ENCODE measurements around the gene PPM1B. TPM values are rescaled to one million over a fixed set of nuclear protein-coding genes. Genes with fewer than 3 reads are reported as not detected.
A peak's percentile ranks its signal among the peaks of the same experiment; 100 is the strongest.

Gene PPM1B
- total and polyA plus RNA-seq, 2 donors (not counting 3 experiments of a cell fraction or from before 2014, with no cell fraction given) = 8.0 to 24.1 TPM

DNA sequence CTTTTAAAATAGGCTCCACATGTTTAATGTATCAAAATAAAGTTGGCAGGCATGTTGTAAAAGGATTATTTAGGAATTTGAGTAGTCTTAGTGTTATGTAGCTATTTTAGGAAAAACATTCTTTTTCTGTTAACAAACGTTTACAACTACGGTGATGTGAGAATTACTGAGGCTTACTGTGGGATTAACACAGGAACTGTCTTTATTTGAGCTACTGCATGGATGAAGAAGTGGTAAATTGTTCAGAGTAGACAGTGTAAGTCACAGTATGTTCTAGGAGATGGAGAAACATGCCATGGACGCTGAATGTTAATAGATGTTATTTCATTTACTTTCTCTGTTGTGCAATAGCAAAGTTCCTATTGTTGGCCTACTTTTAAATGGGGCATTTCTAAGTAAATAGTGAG is 1.6 kb downstream of the PPM1B start:
- Histone ChIP-seq H3K9ac (replicated peaks; ENCODE audit: extremely low read depth, insufficient read depth, low read length) (peak overlapping the region; percentile 90), H2AFZ (ENCODE audit: low read depth, low read length) (no peak overlapping the region), H3K4me1 (ENCODE audit: control insufficient read depth, extremely low read depth, insufficient read depth, low read length) (peaks cover 15% of the 10 kb centered on the region), H3K9me1 (replicated peaks; ENCODE audit: control insufficient read depth, extremely low read depth, insufficient read depth, low read length) (no peaks in the 10 kb centered on the region), H3K79me2 (ENCODE audit: control insufficient read depth, insufficient read depth, low read length) (peaks cover 53% of the 10 kb centered on the region), H3K4me3 (replicated peaks in 1 of 3; ENCODE audit: insufficient read depth in 1 of 3, low read depth in 1 of 3, low read length in 3 of 3) (peak overlapping the region; percentile 59 to 96 (median 86)), H3K36me3 (ENCODE audit: control insufficient read depth in 2 of 2, extremely low read depth in 1 of 2, insufficient read depth in 2 of 2, low read length in 2 of 2) (no peaks in the 10 kb centered on the region), H3K27me3 (ENCODE audit: control insufficient read depth in 2 of 2, insufficient read depth in 2 of 2, low read length in 2 of 2) (peaks cover 0 to 5% of the 10 kb centered on the region in 2 experiments), H3K9me3 (replicated peaks; ENCODE audit: control insufficient read depth, insufficient read depth, low read length) (no peaks in the 10 kb centered on the region), H3K27ac (ENCODE audit: insufficient read depth, low read depth, low read length) (peak overlapping the region; percentile 26), H4K20me1 (replicated peaks; ENCODE audit: control insufficient read depth, extremely low read depth, insufficient read depth, low read length) (peaks cover 2% of the 10 kb centered on the region), H3K4me2 (ENCODE audit: insufficient read depth, low read length) (peak overlapping the region; percentile 99)
- no TSS peak for BruUV-seq (replicated peaks)
- intact Hi-C loops (cut with micrococcal nuclease) (no loop called here), dilution Hi-C loops (cut with MboI; ENCODE audit: extremely low pct_ligation_motif_present, low sequenced_read_pairs) (no loop called here)
- peak; percentile 59 for FAIRE-seq
- DNase-seq (ENCODE audit: low read depth, low spot score) = no peak
- ChIA-PET POLR2A (no interaction called here), CTCF (interaction anchor here (1.0 to 2.5 kb wide), 6 partner anchors 11 to 126 kb away, joined by 3 to 9 read pairs (median 6); no protein-coding TSS in a partner anchor)
- no peak for TF ChIP-seq GATA2 (IDR thresholded peaks at IDR 0.05; ENCODE audit: insufficient read depth, insufficient read length, low read depth, low read length)
- TF ChIP-seq, protein P1, sequence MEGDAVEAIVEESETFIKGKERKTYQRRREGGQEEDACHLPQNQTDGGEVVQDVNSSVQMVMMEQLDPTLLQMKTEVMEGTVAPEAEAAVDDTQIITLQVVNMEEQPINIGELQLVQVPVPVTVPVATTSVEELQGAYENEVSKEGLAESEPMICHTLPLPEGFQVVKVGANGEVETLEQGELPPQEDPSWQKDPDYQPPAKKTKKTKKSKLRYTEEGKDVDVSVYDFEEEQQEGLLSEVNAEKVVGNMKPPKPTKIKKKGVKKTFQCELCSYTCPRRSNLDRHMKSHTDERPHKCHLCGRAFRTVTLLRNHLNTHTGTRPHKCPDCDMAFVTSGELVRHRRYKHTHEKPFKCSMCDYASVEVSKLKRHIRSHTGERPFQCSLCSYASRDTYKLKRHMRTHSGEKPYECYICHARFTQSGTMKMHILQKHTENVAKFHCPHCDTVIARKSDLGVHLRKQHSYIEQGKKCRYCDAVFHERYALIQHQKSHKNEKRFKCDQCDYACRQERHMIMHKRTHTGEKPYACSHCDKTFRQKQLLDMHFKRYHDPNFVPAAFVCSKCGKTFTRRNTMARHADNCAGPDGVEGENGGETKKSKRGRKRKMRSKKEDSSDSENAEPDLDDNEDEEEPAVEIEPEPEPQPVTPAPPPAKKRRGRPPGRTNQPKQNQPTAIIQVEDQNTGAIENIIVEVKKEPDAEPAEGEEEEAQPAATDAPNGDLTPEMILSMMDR (IDR thresholded peaks at IDR 0.05; ENCODE audit: extremely low read depth in 1 of 2, insufficient read depth in 1 of 2, low read depth in 1 of 2, low read length in 2 of 2) = no peak
- no peak for TF ChIP-seq JUN (IDR thresholded peaks at IDR 0.05; ENCODE audit: borderline replicate concordance, insufficient read depth, insufficient read length, low read depth)
- TF ChIP-seq, protein P2, sequence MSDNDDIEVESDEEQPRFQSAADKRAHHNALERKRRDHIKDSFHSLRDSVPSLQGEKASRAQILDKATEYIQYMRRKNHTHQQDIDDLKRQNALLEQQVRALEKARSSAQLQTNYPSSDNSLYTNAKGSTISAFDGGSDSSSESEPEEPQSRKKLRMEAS (IDR thresholded peaks at IDR 0.05; ENCODE audit: insufficient read depth, insufficient read length) = no peak

DNA sequence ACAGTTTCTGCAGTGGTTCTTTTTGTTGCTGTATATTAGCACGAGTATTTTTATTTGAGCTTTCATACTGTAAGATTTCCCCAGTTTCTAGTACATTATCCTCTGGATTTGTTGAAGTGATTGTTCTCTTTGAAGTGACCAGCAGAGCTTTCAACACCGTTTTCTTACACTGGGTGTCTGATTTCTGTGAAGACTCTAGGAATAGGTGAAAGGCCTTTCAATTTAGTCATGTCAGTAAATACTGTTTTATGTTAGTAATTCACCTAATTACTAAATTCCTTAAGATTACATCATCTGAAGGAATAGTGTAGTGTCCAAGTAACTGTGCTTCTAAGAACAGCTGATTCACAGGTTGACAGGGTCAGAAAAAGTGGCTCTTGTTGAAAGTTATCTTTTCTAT is 2.3 kb downstream of the PPM1B start:
- H3K9me1 ChIP-seq (replicated peaks; ENCODE audit: control insufficient read depth, extremely low read depth, insufficient read depth, low read length) = no peaks in the 10 kb centered on the region
- H3K9me3 ChIP-seq (replicated peaks; ENCODE audit: control insufficient read depth, insufficient read depth, low read length) = no peaks in the 10 kb centered on the region
- intact Hi-C loops (cut with micrococcal nuclease) (no loop called here), dilution Hi-C loops (cut with MboI; ENCODE audit: extremely low pct_ligation_motif_present, low sequenced_read_pairs) (no loop called here)
- ChIA-PET POLR2A (no interaction called here), CTCF (interaction anchor here (1.0 to 2.5 kb wide), 6 partner anchors 10 to 127 kb away, joined by 3 to 9 read pairs (median 6); no protein-coding TSS in a partner anchor)
- H3K27me3 ChIP-seq (ENCODE audit: control insufficient read depth in 2 of 2, insufficient read depth in 2 of 2, low read length in 2 of 2) = peaks cover 0 to 5% of the 10 kb centered on the region in 2 experiments
- peaks cover 57% of the 10 kb centered on the region for H3K79me2 ChIP-seq (ENCODE audit: control insufficient read depth, insufficient read depth, low read length)
- H4K20me1 ChIP-seq (replicated peaks; ENCODE audit: control insufficient read depth, extremely low read depth, insufficient read depth, low read length) = peaks cover 2% of the 10 kb centered on the region
- peak overlapping the region; percentile 90 for H3K9ac ChIP-seq (replicated peaks; ENCODE audit: extremely low read depth, insufficient read depth, low read length)
- peak; percentile 41 for DNase-seq (ENCODE audit: low read depth, low spot score)
- peak; percentile 59 for FAIRE-seq
- H3K27ac ChIP-seq (ENCODE audit: insufficient read depth, low read depth, low read length) = no peak overlapping the region
- no peaks in the 10 kb centered on the region for H3K36me3 ChIP-seq (ENCODE audit: control insufficient read depth in 2 of 2, extremely low read depth in 1 of 2, insufficient read depth in 2 of 2, low read length in 2 of 2)
- H3K4me3 ChIP-seq (replicated peaks in 1 of 3; ENCODE audit: insufficient read depth in 1 of 3, low read depth in 1 of 3, low read length in 3 of 3) = peak overlapping the region in 1 of 3 experiments; percentile 96
- H3K4me1 ChIP-seq (ENCODE audit: control insufficient read depth, extremely low read depth, insufficient read depth, low read length) = peaks cover 15% of the 10 kb centered on the region
- H2AFZ ChIP-seq (ENCODE audit: low read depth, low read length) = no peak overlapping the region
- peak overlapping the region; percentile 99 for H3K4me2 ChIP-seq (ENCODE audit: insufficient read depth, low read length)
- no TSS peak for BruUV-seq (replicated peaks)
- TF ChIP-seq EZH2 (IDR thresholded peaks at IDR 0.05; ENCODE audit: borderline replicate concordance, low read depth, low read length, severe bottlenecking) (no peak), GATA2 (IDR thresholded peaks at IDR 0.05; ENCODE audit: insufficient read depth, insufficient read length, low read depth, low read length) (no peak), FOS (IDR thresholded peaks at IDR 0.05; ENCODE audit: borderline replicate concordance, insufficient read depth, low read length) (peak; percentile 7), MYC (IDR thresholded peaks at IDR 0.05; ENCODE audit: low read depth, low read length) (no peak), POLR2A (IDR thresholded peaks at IDR 0.05; ENCODE audit: low read depth, low read length) (no peak)
- TF ChIP-seq, protein P1 (IDR thresholded peaks at IDR 0.05; ENCODE audit: extremely low read depth in 1 of 2, insufficient read depth in 1 of 2, low read depth in 1 of 2, low read length in 2 of 2) = no peak

All from endothelial cell of umbilical vein (primary cell).